Measurements from ENCODE around the gene OVCH1.

DNA sequence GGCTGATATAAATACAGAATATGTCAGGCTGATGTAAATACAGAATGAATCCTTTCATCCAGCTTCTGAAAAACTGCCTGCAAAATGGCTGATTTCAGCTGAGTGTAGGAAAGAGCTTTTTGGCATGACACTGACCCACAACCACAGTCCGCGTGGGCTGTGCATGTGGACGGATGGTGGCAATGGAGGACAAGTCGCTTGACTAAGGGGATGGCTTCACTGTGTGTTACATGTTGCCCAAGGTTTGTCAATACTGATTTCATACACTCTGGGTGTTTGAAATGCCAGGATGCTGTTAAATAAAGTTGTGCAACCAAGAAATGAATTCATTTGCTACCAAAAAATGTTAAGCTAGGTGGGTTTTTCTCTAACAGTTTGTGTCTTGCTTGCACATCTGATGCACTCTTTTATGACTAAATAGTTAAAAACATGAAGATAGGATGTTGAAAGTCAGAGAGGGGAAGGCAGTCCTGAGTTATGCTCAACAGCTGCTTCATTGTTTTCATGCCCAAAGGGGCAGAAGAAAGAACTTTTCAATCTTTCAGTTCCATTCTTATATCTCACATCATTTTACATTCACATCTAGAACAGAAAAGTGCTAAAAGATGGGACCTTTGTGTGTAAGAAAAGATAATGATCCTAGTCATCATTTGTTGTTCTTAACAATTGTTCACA is 36.5 kb upstream of the OVCH1 start:
- TF ChIP-seq SIN3A (IDR thresholded peaks at IDR 0.05; ENCODE audit: borderline replicate concordance, insufficient read depth, low read length) (no peak), POLR2AphosphoS5 (IDR thresholded peaks at IDR 0.05; ENCODE audit: low read depth, low read length) (no peak)
